ENCODE data around the gene CLSTN2.

The CLSTN2 gene

DNA sequence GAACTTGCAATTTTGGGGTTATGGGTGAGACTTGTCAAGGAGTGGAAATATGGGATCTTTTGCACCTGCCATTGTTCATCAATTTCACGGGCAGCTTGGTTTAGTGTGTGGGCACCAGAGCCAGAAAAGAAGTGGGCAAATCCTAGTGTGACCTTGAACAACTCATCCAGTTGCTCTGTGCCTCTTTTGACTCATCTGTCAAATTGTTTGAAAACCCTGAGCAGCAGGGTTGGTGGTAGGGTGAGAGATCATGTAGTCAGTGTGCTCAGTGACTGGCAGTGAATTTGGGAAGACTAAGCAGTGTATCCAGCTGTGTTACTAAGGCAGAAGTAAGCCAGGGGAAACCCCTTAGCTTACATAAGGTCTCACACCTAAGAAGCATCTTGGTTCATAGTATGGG, 449.9 kb downstream of the CLSTN2 start:
- no peaks in the 10 kb centered on the region for H3K27me3 Mint-ChIP-seq (ENCODE audit: low read depth, poor library complexity)
- H3K4me3 Mint-ChIP-seq = no peak overlapping the region
- no peak overlapping the region for H3K27ac Mint-ChIP-seq
- DNase-seq = no peak
- no peaks in the 10 kb centered on the region for H3K9me3 Mint-ChIP-seq
- no peaks in the 10 kb centered on the region for H3K36me3 Mint-ChIP-seq (ENCODE audit: low read depth)
- peaks cover 50% of the 10 kb centered on the region for H3K4me1 Mint-ChIP-seq
- TF ChIP-seq, protein P1, sequence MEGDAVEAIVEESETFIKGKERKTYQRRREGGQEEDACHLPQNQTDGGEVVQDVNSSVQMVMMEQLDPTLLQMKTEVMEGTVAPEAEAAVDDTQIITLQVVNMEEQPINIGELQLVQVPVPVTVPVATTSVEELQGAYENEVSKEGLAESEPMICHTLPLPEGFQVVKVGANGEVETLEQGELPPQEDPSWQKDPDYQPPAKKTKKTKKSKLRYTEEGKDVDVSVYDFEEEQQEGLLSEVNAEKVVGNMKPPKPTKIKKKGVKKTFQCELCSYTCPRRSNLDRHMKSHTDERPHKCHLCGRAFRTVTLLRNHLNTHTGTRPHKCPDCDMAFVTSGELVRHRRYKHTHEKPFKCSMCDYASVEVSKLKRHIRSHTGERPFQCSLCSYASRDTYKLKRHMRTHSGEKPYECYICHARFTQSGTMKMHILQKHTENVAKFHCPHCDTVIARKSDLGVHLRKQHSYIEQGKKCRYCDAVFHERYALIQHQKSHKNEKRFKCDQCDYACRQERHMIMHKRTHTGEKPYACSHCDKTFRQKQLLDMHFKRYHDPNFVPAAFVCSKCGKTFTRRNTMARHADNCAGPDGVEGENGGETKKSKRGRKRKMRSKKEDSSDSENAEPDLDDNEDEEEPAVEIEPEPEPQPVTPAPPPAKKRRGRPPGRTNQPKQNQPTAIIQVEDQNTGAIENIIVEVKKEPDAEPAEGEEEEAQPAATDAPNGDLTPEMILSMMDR (IDR thresholded peaks at IDR 0.05) = no peak

DNA sequence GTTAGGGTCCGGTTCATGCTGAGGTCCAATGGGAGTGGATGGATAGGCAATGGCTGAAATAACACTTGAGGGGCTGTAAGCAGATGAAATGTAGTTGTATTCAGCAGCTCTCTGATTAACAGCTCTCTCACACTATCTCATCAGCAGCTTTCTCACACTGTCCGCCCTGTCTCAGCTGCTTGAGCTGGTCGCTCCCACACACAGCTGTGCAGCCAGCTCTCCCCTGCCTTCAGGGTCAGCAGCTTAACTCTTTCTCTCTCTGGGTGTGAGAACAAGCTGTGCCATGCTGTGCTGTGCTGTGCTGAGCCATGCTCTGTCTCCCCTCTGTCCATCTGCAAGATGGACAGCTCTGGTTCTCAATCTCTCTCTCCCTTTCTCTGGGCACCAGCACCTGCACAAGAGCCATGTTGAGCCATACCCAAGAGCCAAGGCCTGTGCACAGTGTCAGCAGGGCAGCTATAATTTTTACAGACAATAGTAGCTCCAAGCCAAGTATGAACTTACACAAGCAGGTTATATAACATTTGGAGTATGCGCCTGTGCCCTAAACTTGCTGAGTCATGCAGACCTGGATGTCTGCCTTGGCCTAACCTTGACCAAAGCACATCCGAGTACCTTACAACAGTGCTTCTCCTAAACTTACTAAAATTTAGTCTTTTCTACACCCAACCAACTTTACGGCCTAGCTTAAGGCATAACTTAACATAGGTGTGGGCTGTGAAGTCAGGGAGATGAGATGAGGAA, 451.5 kb downstream of the CLSTN2 start:
- H3K9me3 Mint-ChIP-seq = no peaks in the 10 kb centered on the region
- peak; percentile 38 for DNase-seq
- no peaks in the 10 kb centered on the region for H3K36me3 Mint-ChIP-seq (ENCODE audit: low read depth)

DNA sequence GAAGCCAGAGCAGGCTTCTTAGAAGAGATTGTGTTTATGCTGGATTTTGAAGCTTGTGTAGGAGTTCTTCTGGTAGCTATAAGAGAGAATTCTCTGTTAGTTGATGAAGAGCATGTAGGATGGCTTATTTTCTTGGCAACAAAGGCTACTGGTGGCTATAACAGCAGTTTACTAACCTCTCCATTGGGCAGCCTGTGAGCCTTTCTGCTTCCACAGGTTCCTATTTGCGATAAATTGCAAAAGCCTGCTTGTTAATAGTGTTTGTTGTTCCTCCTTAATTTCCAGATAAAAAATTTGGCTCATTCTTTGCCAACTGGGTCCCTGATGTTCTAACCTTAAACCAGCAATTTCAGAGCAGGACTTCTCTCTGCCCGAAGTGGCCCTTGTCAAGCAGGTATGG, 452.3 kb downstream of the CLSTN2 start:
- TF ChIP-seq, protein P1 (IDR thresholded peaks at IDR 0.05) = no peak
- Mint-ChIP-seq H3K27me3 (ENCODE audit: low read depth, poor library complexity) (no peaks in the 10 kb centered on the region), H3K4me3 (no peak overlapping the region), H3K27ac (peak overlapping the region; percentile 50), H3K4me1 (peaks cover 64% of the 10 kb centered on the region), H3K9me3 (no peaks in the 10 kb centered on the region), H3K36me3 (ENCODE audit: low read depth) (no peaks in the 10 kb centered on the region)
- DNase-seq = no peak

More for the DNA sequence above, 451.5 kb downstream of the CLSTN2 start:
- TF ChIP-seq, protein P1 (IDR thresholded peaks at IDR 0.05) = no peak
- H3K4me3 Mint-ChIP-seq = no peak overlapping the region
- peaks cover 64% of the 10 kb centered on the region for H3K4me1 Mint-ChIP-seq
- peak overlapping the region; percentile 50 for H3K27ac Mint-ChIP-seq
- no peaks in the 10 kb centered on the region for H3K27me3 Mint-ChIP-seq (ENCODE audit: low read depth, poor library complexity)

- no peaks in the 10 kb centered on the region for H3K9me3 Mint-ChIP-seq
- H3K4me3 Mint-ChIP-seq = no peak overlapping the region
- TF ChIP-seq, protein P1 (IDR thresholded peaks at IDR 0.05) = no peak
- DNase-seq = no peak
- no peaks in the 10 kb centered on the region for H3K27me3 Mint-ChIP-seq (ENCODE audit: low read depth, poor library complexity)
- H3K36me3 Mint-ChIP-seq (ENCODE audit: low read depth) = no peaks in the 10 kb centered on the region
- peaks cover 68% of the 10 kb centered on the region for H3K4me1 Mint-ChIP-seq
- no peak overlapping the region for H3K27ac Mint-ChIP-seq
Observed at GRCh38 chr3:140388202-140388922, 453.4 kb downstream of the CLSTN2 start.

- no peaks in the 10 kb centered on the region for H3K36me3 Mint-ChIP-seq (ENCODE audit: low read depth)
- H3K4me3 Mint-ChIP-seq = peak overlapping the region; percentile 65
- peak overlapping the region; percentile 94 for H3K27ac Mint-ChIP-seq
- H3K9me3 Mint-ChIP-seq = no peaks in the 10 kb centered on the region
- peaks cover 71% of the 10 kb centered on the region for H3K4me1 Mint-ChIP-seq
- H3K27me3 Mint-ChIP-seq (ENCODE audit: low read depth, poor library complexity) = no peaks in the 10 kb centered on the region
- DNase-seq = peak; percentile 6
- TF ChIP-seq, protein P1 (IDR thresholded peaks at IDR 0.05) = no peak
Observed at GRCh38 chr3:140391061-140391460, 456.1 kb downstream of the CLSTN2 start.

All from nephron progenitor cell (in vitro differentiated cells).